OCI-LY3 (cell line): ENCODE measurements around the gene C9orf43.

Experiments used
- H2AFZ ChIP-seq: fragments of 200-600, 300-600 bp; shearing (Covaris generic); 2 replicates; pipeline ENCODE4 v1.6.0; 2014; ENCODE audit warnings: antibody characterized with exemption, low read depth, low read length
- H3K27ac ChIP-seq: fragments of 200-600, 300-600 bp; sonication (generic); 2 replicates; pipeline ENCODE4 v1.5.1; 2014; ENCODE audit warnings: mild to moderate bottlenecking, low read length, moderate library complexity, mixed read lengths
- H3K27me3 ChIP-seq: fragments of 200-600, 300-600 bp; sonication (generic); 2 replicates; pipeline ENCODE4 v1.6.1; 2014; ENCODE audit warnings: low read depth, low read length, mixed read lengths
- H3K36me3 ChIP-seq: fragments of 200-600, 300-600 bp; sonication (generic); replicated peaks from 2 replicates; pipeline ENCODE3; 2014; ENCODE audit warnings: low read depth, low read length, mixed read lengths
- H3K4me1 ChIP-seq: fragments of 300-600, 200-600 bp; sonication (generic); 2 replicates; pipeline ENCODE4 v1.6.1; 2014; ENCODE audit warnings: low read length, mixed read lengths
- H3K4me2 ChIP-seq: fragments of 200-600, 300-600 bp; sonication (generic); 2 replicates; pipeline ENCODE4 v1.6.1; 2014; ENCODE audit warnings: low read length, mixed read lengths
- H3K4me3 ChIP-seq: fragments of 300-600, 200-600 bp; sonication (generic); 2 replicates; pipeline ENCODE4 v1.5.1; 2014; ENCODE audit warnings: antibody characterized with exemption, mild to moderate bottlenecking, low read length, moderate library complexity
- H3K79me2 ChIP-seq: fragments of 300-600, 200-600 bp; shearing (Covaris generic); 2 replicates; pipeline ENCODE4 v1.6.1; 2014; ENCODE audit warnings: mild to moderate bottlenecking, low read length, mixed read lengths
- H3K9ac ChIP-seq: fragments of 300-600, 200-600 bp; shearing (Covaris generic); 2 replicates; pipeline ENCODE4 v1.6.0; 2014; ENCODE audit warnings: mild to moderate bottlenecking, low read length, moderate library complexity
- H3K9me3 ChIP-seq: fragments of 200-600, 300-600 bp; shearing (Covaris generic); 2 replicates; pipeline ENCODE4 v1.6.1; 2014; ENCODE audit warnings: low read length, mixed read lengths; ENCODE audit not compliant: insufficient read depth
- H4K20me1 ChIP-seq: fragments of 200-600, 300-600 bp; sonication (generic); 2 replicates; pipeline ENCODE4 v1.6.1; 2016; ENCODE audit warnings: low read length, mixed read lengths; ENCODE audit not compliant: insufficient read depth
- EZH2phosphoT487 ChIP-seq: fragments of 200-600 bp; shearing (Covaris generic); IDR thresholded peaks from 2 replicates; pipeline ENCODE4 v1.6.1; 2018; ENCODE audit warnings: antibody characterized with exemption, mixed run types, low read depth
- TF ChIP-seq, protein P1 (sequence below): fragments of 200-600, 300-600 bp; sonication (generic); IDR thresholded peaks from 2 replicates; pipeline ENCODE4 v1.5.1; 2014; ENCODE audit warnings: antibody characterized with exemption, low read length, low read depth

C9orf43 gene, protein sequence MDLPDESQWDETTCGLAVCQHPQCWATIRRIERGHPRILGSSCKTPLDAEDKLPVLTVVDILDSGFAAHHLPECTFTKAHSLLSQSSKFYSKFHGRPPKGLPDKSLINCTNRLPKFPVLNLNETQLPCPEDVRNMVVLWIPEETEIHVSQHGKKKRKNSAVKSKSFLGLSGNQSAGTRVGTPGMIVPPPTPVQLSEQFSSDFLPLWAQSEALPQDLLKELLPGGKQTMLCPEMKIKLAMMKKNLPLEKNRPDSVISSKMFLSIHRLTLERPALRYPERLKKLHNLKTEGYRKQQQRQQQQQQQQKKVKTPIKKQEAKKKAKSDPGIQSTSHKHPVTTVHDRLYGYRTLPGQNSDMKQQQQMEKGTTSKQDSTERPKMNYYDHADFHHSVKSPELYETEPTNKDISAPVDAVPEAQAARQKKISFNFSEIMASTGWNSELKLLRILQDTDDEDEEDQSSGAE

DNA sequence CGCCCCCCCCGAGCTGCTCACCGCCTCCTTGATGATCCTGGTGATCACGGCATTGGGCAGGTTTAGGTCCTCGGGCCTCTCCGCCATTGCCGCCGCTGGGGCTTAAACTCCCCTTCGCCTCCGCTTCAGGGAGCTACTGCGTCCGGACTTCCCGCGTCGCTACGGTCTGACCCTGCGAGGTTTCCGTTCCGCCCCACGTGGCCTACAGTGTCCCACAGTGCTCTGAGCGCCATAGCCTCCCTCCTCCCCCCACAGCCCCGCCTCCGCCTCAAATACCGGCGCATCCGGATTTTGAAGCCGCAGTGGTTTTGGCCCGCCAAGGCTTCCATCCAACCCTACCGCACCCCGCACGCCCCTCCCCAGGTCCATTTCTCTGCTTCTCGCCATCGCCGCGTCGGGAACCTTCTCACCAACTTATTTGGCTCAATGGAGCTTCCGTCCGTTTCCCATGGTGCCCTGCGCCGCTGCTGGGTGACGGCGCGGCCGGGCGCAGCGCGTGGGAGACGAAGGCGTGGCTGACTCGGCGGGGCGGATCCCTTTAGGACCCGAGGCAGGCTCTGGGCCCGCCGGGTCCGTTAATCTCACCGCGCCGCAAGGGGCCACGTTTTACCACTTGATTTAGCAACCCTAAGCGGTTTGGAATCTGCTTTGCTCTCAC, at the start of gene C9orf43, which contains the start of gene POLE3:
C9orf43 (plus strand) TSS at position 541 of the 658 bp plus-strand sequence. CDS start 2,747 bp downstream, outside the sequence.
POLE3 (minus strand) TSS at position 469 of the 658 bp plus-strand sequence; CDS start at position 87, 382 bp downstream.
- H3K27ac ChIP-seq, result peak within 1 kb of the TSS; percentile 87
- peaks cover 9% of the 10 kb centered on the region for H3K36me3 ChIP-seq
- no peaks in the 10 kb centered on the region for H4K20me1 ChIP-seq
- peak within 1 kb of the TSS; percentile 96 for H3K9ac ChIP-seq
- no peaks in the 10 kb centered on the region for H3K9me3 ChIP-seq
- peak within 1 kb of the TSS; percentile 92 for H3K4me2 ChIP-seq
- H3K79me2 ChIP-seq, result peaks cover 27% of the 10 kb centered on the region
- no peak within 1 kb of the TSS; the same call in 1 of the 2 replicates for H2AFZ ChIP-seq
- H3K4me1 ChIP-seq, result peaks cover 12% of the 10 kb centered on the region
- peak within 1 kb of the TSS; percentile 81 for H3K4me3 ChIP-seq
- no peaks in the 10 kb centered on the region for H3K27me3 ChIP-seq
- TF ChIP-seq, protein P1, sequence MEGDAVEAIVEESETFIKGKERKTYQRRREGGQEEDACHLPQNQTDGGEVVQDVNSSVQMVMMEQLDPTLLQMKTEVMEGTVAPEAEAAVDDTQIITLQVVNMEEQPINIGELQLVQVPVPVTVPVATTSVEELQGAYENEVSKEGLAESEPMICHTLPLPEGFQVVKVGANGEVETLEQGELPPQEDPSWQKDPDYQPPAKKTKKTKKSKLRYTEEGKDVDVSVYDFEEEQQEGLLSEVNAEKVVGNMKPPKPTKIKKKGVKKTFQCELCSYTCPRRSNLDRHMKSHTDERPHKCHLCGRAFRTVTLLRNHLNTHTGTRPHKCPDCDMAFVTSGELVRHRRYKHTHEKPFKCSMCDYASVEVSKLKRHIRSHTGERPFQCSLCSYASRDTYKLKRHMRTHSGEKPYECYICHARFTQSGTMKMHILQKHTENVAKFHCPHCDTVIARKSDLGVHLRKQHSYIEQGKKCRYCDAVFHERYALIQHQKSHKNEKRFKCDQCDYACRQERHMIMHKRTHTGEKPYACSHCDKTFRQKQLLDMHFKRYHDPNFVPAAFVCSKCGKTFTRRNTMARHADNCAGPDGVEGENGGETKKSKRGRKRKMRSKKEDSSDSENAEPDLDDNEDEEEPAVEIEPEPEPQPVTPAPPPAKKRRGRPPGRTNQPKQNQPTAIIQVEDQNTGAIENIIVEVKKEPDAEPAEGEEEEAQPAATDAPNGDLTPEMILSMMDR, result no peak
- TF ChIP-seq EZH2phosphoT487, result no peak

DNA sequence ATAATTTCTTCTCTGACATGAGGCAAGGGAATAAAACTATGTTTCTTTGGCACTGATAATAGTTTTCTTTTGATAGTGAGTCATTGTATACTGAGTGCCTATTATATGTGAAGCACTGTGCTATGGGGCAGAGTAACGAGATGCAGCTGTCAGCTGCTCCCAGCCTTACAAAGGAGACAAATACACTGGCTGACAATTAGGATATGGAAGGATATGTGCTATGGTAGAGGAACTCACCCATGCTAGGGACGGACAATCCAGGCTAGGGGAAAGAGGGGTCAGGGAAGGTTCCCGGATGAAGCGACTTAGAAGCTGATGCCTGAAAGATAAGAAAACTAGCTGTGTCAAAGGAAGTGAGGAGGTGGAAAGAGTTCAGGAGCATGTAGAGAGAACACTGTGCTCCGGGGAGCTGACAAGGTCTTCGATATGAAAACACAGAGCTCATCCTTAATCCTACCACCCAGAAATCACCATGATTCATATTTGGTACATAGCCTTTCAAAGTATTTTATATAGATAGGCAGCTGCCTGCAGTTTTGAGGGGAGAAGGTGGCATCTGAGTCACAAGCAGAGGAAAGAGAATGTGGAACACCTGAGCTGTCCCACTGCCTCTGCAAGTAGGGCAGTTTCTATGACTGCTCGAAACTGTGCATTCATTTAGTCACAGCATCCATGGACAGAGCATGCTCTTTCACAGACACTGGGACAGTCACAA, 49.1 kb upstream of the C9orf43 start:
- Histone ChIP-seq H3K4me3 (no peak overlapping the region), H3K4me2 (no peak overlapping the region), H4K20me1 (no peaks in the 10 kb centered on the region), H3K36me3 (no peaks in the 10 kb centered on the region), H3K9ac (no peak overlapping the region), H3K27ac (no peak overlapping the region), H3K79me2 (no peaks in the 10 kb centered on the region), H3K4me1 (no peaks in the 10 kb centered on the region), H2AFZ (no peak overlapping the region), H3K27me3 (no peaks in the 10 kb centered on the region), H3K9me3 (no peaks in the 10 kb centered on the region)
- TF ChIP-seq, protein P1, result no peak
- no peak for TF ChIP-seq EZH2phosphoT487

DNA sequence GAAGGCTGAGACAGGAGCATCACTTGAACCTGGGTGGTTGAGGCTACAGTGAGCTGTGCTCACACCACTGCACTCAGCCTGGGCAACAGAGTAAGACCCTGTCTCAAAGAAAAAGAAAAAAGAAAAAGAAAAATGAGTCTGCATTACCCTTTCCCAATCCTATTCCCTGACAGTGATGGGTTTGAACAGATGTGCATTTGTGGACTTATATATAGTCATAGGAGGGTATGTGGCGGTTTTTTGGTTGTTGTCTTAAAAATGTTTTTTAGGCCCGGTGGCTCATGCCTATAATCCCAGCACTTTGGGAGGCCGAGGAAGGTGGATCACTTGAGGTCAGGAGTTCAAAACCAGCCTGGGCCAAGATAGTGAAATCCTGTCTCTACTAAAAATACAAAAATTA, 47.2 kb upstream of the C9orf43 start:
- no peak overlapping the region for H2AFZ ChIP-seq
- TF ChIP-seq, protein P1, result no peak
- no peaks in the 10 kb centered on the region for H3K27me3 ChIP-seq
- H3K4me2 ChIP-seq, result no peak overlapping the region
- H3K9me3 ChIP-seq, result no peaks in the 10 kb centered on the region
- no peaks in the 10 kb centered on the region for H3K36me3 ChIP-seq
- H3K4me3 ChIP-seq, result no peak overlapping the region
- no peaks in the 10 kb centered on the region for H3K79me2 ChIP-seq
- H3K9ac ChIP-seq, result no peak overlapping the region
- no peaks in the 10 kb centered on the region for H4K20me1 ChIP-seq
- H3K4me1 ChIP-seq, result no peaks in the 10 kb centered on the region
- H3K27ac ChIP-seq, result no peak overlapping the region
